Raji (cell line): ENCODE data around the gene SLC9A8.

Source experiments
- POLR2A ChIP-seq: IDR thresholded peaks from 2 replicates; pipeline ENCODE4 v1.6.1; 2011; ENCODE audit warnings: low read depth, low read length, control low read depth; ENCODE audit not compliant: insufficient read depth

SLC9A8 gene, protein sequence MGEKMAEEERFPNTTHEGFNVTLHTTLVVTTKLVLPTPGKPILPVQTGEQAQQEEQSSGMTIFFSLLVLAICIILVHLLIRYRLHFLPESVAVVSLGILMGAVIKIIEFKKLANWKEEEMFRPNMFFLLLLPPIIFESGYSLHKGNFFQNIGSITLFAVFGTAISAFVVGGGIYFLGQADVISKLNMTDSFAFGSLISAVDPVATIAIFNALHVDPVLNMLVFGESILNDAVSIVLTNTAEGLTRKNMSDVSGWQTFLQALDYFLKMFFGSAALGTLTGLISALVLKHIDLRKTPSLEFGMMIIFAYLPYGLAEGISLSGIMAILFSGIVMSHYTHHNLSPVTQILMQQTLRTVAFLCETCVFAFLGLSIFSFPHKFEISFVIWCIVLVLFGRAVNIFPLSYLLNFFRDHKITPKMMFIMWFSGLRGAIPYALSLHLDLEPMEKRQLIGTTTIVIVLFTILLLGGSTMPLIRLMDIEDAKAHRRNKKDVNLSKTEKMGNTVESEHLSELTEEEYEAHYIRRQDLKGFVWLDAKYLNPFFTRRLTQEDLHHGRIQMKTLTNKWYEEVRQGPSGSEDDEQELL

DNA sequence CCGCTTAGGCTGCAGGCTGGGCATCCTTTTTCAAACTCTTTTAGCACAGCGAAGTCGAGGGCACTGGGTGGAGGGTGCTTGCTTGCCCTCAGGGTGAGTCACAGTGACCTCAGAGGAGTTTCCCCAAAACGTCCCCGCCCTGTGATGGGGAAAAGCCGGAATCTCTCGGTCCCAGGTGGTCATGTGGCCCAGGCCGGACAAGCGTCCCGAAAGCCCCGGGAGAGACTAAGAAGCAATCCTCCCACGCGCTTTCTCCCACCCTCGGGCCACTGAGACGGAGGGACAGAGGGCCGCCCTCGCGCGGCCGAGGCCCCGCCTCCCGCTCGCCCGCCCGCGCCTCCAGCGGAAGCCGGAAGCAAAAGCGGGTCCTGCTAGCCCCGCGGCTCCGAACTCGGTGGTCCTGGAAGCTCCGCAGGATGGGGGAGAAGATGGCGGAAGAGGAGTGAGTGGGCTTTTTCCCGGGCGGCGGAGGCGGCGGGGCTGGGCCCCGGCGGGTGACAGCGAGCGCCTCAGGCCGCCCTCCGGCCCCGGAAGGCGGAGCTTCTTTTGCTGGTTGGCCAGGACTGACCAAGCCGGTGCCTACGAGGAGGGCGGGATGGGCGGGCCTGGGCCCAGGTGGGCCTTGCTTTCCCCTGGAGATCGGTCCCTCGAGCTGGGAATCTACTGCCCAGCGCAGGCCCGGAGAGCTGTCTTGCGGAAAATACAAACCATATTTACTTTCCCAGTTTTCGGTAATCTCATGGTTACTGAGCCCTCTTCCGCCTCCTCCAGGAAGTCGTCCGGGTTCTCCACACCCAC lies at the start of gene SLC9A8:
TSS of gene SLC9A8 (plus strand) at position 322 of the 798 bp plus-strand sequence. CDS start at position 417, 95 bp downstream.
- TF ChIP-seq POLR2A: peak; percentile 86

DNA sequence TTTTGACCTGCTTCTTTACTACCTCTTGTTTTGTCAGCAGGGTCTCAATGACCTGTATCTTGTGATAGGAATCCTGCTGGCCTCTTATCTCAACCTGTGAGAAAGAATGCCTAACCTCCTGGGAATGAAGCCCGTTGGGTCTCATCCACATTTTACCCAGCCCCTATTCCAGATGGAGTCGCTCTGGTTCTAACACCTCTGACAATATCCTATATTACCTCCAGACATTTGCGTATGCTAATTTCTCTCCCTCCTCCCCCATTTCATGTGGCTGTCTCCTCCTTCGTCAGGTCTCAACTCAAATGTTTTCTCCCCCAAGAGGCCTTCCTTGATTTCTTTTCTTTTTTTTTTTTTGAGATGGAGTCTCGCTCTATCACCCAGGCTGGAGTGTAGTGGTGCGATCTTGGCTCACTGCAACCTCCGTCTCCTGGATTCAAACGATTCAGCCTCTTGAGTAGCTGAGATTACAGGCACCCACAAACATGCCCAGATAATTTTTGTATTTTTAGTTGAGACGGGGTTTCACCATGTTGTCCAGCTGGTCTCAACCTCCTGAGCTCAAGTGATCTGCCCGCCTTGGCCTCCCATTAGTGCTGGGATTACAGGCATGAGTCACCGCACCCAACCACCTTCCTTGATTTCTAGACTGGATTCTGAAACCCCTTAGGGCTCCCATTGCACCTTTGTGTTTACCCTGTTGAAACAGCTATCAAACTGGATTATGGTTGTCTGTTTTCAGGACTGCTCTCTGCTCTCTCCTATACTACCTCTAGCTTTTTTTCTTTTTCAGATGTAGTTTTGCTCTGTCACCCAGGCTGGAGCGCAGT lies 49.5 kb upstream of the SLC9A8 start:
- no peak for TF ChIP-seq POLR2A

DNA sequence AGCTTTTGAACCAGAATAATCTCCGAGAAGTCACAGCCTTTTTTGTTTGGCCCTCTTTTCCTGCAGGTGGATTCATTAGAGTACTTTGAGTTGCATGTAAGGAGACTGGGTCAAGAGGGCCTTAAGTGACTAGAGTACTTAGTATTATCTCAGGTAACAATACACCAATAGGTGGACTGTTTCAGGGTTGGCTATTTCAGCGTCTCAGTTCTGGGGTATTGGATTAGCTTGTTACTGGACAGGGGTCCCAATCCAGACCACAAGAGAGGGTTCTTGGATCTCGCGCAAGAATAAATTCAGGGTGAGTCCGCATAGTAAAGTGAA lies 47.3 kb upstream of the SLC9A8 start:
- TF ChIP-seq POLR2A: no peak

DNA sequence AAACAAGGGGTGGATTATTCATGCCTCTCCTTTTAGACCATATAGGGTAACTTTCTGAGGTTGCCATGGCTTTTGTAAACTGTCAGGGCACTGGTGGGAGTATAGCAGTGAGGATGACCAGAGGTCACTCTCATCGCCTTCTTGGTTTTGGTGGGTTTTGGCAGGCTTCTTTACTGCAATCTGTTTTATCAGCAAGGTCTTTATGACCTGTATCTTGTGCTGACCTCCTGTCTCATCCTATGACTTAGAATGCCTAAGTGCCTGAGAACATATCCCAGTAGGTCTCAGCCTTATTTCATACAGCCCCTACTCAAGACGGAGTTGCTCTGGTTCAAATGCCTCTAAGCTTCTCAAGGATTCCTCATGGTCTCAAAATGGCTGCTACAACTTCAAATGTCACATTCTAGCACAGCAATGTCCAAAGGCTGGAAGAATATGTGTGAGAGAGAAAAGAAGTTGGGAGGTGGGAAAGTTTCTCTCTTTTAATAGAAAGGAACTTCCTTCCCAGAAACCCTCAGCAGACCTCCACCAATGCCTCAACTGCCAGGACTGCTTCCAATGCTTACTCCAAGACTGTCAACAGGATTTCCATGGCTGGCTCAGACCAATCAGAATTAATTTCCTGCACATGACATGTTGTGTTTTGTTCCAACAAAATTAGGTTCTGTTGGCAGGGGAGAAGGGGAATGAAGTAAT lies 46.6 kb upstream of the SLC9A8 start:
- no peak for TF ChIP-seq POLR2A

DNA sequence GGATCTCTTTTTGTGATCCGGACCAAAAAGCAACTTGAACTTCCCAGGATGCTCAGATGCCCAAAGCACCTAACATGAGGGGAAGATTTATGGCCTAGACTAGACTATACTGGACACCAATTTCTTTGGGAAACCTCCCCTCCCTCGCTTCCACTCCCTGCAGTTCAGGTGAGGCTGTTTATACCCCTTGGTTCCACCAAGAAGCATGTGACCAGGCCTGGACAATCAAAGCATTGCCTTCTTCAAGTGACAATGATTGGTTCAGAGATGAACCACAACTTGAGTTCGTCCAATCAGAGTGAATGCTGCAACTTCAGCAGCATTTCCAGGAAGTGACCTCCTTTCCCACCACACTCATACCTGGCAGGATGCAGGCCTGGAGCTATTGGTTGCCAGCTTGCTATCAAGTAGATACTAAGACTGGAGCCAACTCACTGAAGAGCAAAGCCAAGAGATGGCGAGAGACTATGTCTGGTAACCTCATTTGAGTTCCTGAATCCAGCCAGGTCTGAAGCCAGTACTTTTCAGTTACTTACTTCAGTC lies 45.6 kb upstream of the SLC9A8 start:
- TF ChIP-seq POLR2A: no peak

DNA sequence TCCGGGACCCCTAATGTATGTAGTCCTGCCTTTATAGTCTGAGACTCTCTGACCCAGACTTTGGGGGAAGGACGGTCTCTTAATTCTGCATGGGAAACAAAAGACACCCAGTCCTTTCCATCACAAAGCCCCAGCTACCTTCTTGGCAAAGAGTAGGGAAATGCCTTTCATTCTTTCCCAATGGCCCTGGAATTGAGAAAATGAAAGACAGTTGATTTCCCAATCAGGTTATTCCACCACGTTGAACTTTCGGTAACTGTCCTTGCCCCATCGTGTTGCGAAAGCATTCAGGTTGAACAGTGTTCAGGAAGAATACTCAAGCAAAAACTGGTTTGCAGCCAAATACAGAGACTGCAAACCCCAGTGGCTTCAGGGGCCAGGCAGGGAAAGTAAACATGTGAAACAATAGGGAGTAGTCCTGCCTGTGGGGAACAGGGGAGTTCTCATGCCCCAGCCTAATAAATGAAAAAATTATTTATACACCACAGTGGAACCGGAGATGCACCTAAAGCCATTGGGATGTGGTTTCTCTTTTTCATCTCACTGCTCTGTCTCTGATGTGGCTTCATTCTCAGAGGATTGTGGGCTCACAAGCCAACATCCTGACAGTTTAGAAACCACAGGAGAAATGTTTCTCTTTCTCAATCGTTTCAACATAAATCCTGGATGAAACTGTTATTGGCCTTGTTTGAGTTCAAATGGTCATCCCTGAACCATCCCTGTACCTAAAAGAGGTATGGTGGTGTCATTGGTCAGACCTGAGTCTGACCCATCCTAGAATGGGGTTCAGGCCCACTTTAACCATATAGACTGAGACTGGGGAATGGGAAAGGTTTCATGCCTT lies 44.2 kb upstream of the SLC9A8 start:
- no peak for TF ChIP-seq POLR2A

DNA sequence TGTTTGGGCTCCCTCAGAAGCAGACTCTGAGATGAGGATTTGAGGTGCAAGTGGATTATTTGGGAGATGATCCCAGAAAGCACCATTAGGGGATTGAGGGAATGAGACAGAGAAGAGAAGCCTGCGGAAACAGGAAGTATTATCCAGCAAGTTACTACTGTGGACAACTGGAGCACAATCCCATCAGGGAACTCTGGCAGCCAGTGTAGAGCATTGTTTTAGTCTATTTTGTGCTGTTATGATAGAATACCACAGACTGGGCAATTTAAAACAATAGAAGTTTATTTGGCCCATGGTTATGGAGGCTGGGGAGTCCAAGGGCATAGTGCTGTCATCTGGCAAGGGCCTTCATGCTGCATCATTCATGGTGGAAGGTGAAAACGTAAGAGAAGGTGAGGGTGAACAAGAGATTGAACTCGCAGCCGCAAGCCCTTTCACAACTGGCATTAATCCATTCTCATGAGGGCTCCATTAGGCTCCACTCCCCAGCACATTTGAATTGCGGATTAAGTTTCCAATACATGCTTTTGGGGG lies 43.5 kb upstream of the SLC9A8 start:
- TF ChIP-seq POLR2A: no peak

DNA sequence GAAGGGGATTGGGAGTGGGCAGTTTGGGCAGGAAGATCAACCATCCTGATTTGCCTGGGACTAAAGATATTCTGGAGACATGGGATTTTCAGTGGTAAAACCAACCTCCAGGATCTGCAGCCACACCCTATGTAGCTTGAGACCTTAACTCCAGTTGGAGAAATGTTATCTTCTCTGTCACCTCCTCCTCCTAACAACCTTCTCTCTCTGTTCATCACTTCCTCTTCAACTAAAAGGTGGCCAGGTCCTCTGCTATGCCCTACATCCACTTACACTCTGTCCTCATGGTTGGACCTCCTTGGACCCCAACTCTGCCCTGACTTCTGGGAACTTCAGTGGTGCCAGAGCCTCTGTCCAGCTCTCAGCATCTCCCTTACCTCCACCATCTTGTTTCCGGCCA lies 42.0 kb upstream of the SLC9A8 start:
- TF ChIP-seq POLR2A: no peak

DNA sequence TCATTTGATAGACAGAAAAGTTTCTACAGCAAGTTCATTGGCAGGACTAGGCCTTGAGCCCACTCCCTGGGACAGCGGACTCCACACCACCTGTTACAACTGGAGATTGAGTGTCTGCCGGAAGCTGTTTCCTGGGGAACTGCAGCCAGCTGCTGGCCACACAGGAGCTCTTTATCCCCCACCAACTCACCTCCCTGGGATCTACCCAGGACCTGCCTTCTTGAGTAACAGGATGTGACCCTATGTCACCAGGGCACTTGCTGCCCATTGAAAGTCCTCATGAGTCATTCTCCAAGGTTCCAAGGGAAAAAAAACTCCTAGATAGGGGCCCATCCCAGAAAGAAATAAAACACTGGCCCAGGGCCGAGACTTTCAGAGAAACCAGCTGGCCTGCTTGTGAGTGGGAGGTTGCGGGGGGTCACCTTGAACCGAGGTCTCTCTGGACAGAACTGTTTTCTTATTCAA lies 37.4 kb upstream of the SLC9A8 start:
- no peak for TF ChIP-seq POLR2A

DNA sequence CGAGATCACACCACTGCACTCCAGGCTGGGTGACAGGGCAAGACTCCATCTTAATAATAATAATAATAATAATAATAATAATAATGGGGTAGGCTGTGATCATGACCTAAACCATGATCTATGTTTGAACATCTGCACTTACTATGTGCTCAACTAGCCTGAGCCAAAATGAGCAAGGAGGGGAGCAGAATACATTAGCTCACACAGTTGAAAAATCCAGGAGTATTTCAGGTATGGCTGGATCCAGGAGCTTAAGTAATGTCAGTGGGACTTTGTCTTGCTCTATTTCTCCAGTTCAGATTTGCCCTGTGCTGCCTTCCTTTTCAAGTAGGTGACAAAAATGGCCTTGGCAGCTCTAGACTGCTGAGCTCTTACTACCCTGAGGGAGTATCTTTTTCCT lies 32.7 kb upstream of the SLC9A8 start:
- no peak for TF ChIP-seq POLR2A

DNA sequence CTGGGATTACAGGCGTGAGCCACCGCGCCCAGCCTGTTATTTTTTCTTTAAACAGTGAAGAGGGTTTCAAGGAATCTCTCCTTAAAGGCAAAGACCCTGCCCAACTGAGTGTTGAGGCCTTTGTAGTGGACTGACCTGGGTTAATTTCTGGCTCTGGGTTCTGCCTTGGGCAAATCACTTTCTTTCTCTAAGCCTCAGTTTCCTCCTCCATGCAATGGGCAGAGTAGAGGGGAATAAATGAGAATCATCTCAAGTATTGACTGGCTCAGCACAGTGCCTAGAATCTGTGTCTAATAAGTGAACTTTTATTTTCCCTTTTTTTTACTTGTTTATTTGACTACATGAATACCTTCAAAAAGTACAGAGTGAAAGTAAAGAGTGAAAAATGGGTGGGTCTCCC lies 31.0 kb upstream of the SLC9A8 start:
- no peak for TF ChIP-seq POLR2A

DNA sequence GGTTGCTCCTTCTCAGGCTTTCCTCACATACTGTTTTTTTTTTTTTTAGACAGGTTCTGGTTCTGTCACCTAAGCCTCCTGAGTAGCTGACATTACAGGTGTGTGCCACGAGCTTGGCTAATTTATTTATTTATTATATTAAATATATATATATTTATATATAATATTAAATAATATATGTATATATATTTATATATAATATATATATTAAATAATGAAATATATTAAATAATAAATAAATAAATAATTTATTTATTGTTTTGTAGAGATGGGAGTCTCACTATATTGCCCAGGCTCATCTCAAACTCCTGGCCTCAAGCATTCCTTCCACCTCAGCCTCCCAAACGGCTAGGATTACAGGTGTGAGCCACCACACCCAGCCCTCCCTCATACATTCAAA lies 28.3 kb upstream of the SLC9A8 start:
- no peak for TF ChIP-seq POLR2A

DNA sequence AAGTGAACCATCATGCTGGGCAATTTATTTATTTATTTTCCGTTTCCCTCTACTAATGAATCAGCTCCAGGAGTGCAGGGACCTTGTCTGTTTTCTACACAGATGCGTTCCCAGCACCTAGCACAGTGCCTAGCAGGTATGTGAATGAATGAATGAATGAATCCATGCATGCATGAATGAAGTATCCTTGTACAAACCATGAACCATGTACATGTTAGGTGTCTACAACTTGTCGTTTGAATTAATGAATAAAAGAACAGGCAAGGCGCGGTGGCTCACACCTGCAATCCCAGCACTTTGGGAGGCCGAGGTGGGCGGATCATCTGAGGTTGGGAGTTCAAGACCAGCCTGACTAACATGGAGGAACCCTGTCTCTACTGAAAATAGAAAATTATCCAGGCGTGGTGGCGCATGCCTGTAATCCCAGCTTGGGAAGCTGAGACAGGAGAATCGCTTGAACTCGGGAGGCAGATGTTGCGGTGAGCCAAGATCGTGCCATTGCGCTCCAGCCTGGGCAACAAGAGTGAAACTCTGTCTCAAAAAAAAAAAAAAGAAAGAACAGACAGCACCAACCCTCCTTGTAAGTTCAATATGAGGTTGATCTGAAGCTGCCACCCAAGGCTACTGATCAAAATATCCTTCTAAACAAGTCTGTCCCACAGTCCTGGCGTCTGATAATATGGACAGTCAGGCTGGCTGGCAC lies 27.3 kb upstream of the SLC9A8 start:
- no peak for TF ChIP-seq POLR2A

DNA sequence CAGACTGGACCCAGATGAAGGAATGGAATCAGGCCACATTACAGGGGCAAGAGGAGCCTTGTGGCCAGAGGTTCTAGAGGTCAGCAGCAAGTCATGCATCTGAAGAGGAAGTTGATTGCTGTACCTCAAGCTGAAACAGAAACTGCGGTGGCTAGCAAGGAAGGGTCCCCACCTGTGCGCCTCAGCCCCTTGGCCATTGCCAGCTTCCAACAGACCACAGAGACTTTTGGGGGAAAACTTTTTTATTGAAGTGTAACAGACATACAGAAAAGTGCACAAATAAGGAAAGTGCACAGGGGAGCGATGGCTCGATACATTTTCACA lies 26.8 kb upstream of the SLC9A8 start:
- TF ChIP-seq POLR2A: no peak
